Neural progenitor cell (in vitro differentiated cells): Measurements from ENCODE around the gene HLA-DMB. TPM values are rescaled to one million over a fixed set of nuclear protein-coding genes. Genes with fewer than 3 reads are reported as not detected.

Source experiments
- DNase-seq: peaks from one replicate; pipeline ENCODE4 v3.0.0-alpha.2; 2016; ENCODE audit warnings: low spot score
- H2AFZ ChIP-seq: fragments of 200-600 bp; sonication (generic); replicated peaks from 2 replicates; pipeline ENCODE4 v1.6.1; 2016; ENCODE audit warnings: antibody characterized with exemption
- H3F3A ChIP-seq: fragments of 200-600 bp; sonication (generic); 2 replicates; pipeline ENCODE4 v1.6.1; 2016; ENCODE audit warnings: antibody characterized with exemption, low read depth
- H3K27ac ChIP-seq: fragments of 200-600 bp; sonication (generic); 2 replicates; pipeline ENCODE4 v1.5.1; 2016; ENCODE audit warnings: mild to moderate bottlenecking
- H3K27me3 ChIP-seq: fragments of 200-600 bp; sonication (generic); 2 replicates; pipeline ENCODE4 v1.6.1; 2016; ENCODE audit warnings: mild to moderate bottlenecking, moderate library complexity
- H3K36me3 ChIP-seq: fragments of 200-600 bp; sonication (generic); 2 replicates; pipeline ENCODE4 v1.5.1; 2016
- H3K4me1 ChIP-seq: fragments of 200-600 bp; sonication (generic); 2 replicates; pipeline ENCODE4 v1.6.1; 2016; ENCODE audit warnings: mixed run types
- H3K4me2 ChIP-seq: fragments of 200-600 bp; sonication (generic); 2 replicates; pipeline ENCODE4 v1.6.1; 2016
- H3K4me3 ChIP-seq: fragments of 200-600 bp; sonication (generic); 2 replicates; pipeline ENCODE4 v1.5.1; 2016
- H3K79me2 ChIP-seq: fragments of 200-600 bp; sonication (generic); 2 replicates; pipeline ENCODE4 v1.6.1; 2016; ENCODE audit warnings: low read depth
- H3K9ac ChIP-seq: fragments of 200-600 bp; sonication (generic); 2 replicates; pipeline ENCODE4 v1.6.1; 2016
- H3K9me3 ChIP-seq: fragments of 200-600 bp; sonication (generic); 2 replicates; pipeline ENCODE4 v1.5.1; 2016; ENCODE audit warnings: low read depth
- H4K20me1 ChIP-seq: fragments of 200-600 bp; sonication (generic); 2 replicates; pipeline ENCODE4 v1.6.1; 2016; ENCODE audit warnings: low read depth
- H3K27ac Mint-ChIP-seq: 3 replicates; pipeline ENCODE4 v1.8.0; 2021; ENCODE audit warnings: mixed read lengths
- H3K27me3 Mint-ChIP-seq: 2 replicates; pipeline ENCODE4 v1.8.0; 2022; ENCODE audit warnings: low read depth, mild to moderate bottlenecking, inconsistent platforms, moderate library complexity, mixed read lengths; ENCODE audit not compliant: insufficient read depth
- H3K36me3 Mint-ChIP-seq: 3 replicates; pipeline ENCODE4 v1.8.0; 2021; ENCODE audit warnings: mixed read lengths
- H3K4me1 Mint-ChIP-seq: 3 replicates; pipeline ENCODE4 v1.8.0; 2021; ENCODE audit warnings: mixed read lengths
- H3K4me3 Mint-ChIP-seq: 3 replicates; pipeline ENCODE4 v1.8.0; 2021; ENCODE audit warnings: mild to moderate bottlenecking, moderate library complexity, mixed read lengths
- H3K9me3 Mint-ChIP-seq: 3 replicates; pipeline ENCODE4 v1.8.0; 2020; ENCODE audit warnings: mixed read lengths
- EZH2 ChIP-seq: fragments of 200-600 bp; sonication (generic); IDR thresholded peaks from 2 replicates; pipeline ENCODE4 v1.6.1; 2017; ENCODE audit warnings: antibody characterized with exemption, mild to moderate bottlenecking, moderate library complexity
- EZH2phosphoT487 ChIP-seq: fragments of 200-600 bp; sonication (generic); IDR thresholded peaks from 2 replicates; pipeline ENCODE4 v1.6.1; 2017; ENCODE audit warnings: antibody characterized with exemption
- total RNA-seq: library from RNA; depleted of rRNA; stranded (reverse); fragments of >200 nt; gene quantifications from 2 replicates; pipeline ENCODE4 v1.2.3, GENCODE V29; 2015; ENCODE audit warnings: low replicate concordance
- TF ChIP-seq, protein P1 (sequence below): fragments of 200-600 bp; sonication (generic); IDR thresholded peaks from 2 replicates; pipeline ENCODE4 v1.5.1; 2017; ENCODE audit warnings: antibody characterized with exemption, mild to moderate bottlenecking

Gene HLA-DMB
- total RNA-seq, 1 donor from 2014 or later = 4.5 TPM

DNA sequence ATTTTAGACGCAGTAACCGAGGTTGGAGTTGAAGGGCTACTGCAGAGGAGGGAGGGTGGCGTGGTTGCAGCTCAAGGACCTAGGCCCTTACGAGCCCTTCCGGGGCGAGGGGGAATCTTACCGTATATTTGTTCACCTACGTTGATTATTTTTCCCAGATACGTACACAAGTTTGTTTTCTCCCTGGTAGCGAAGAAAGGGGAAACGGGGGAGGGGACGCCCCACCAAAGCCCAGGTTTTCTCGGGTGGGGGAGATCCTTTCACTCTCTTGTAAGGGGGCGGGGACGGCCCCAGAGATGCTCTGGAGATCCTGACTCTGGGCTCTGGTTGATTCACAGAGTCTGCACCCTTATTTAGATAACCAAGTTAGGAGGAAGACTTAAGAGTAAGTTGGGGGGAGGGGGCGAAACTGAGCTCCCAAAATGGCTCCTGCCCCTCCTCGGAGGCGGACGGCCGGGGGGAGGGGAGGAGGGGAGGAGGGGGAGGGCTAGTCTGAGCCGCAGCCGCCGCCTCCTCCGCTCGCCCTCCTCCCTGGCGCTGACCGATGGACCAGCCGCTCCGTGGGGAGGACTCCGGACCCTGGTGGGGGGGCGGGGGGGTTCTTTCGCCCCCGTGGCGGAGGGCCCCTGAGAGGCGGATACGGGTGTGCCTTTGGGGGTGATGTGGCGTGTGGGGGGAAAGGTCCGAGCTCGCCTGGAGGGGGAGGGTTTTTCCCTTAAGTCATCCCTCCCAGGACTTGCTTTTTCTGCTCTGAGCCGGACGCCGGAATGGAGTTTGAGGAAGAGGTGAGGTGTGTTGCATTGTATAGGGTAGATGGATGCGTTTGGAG is 29.8 kb upstream of the HLA-DMB start:
- H3K4me3 Mint-ChIP-seq = peak overlapping the region; percentile 94
- Histone ChIP-seq H3K9me3 (no peaks in the 10 kb centered on the region), H3K9ac (peak overlapping the region; percentile 90), H3K79me2 (peaks cover 89% of the 10 kb centered on the region), H3F3A (peaks cover 73% of the 10 kb centered on the region), H3K4me1 (peaks cover 20% of the 10 kb centered on the region), H3K4me3 (peak overlapping the region; percentile 68), H4K20me1 (peaks cover 45% of the 10 kb centered on the region), H3K36me3 (peaks cover 12% of the 10 kb centered on the region), H3K4me2 (peak overlapping the region; percentile 82), H3K27me3 (no peaks in the 10 kb centered on the region), H3K27ac (peak overlapping the region; percentile 100), H2AFZ (no peak overlapping the region)
- H3K4me1 Mint-ChIP-seq = peaks cover 33% of the 10 kb centered on the region
- TF ChIP-seq EZH2phosphoT487 (no peak), EZH2 (no peak)
- TF ChIP-seq, protein P1, sequence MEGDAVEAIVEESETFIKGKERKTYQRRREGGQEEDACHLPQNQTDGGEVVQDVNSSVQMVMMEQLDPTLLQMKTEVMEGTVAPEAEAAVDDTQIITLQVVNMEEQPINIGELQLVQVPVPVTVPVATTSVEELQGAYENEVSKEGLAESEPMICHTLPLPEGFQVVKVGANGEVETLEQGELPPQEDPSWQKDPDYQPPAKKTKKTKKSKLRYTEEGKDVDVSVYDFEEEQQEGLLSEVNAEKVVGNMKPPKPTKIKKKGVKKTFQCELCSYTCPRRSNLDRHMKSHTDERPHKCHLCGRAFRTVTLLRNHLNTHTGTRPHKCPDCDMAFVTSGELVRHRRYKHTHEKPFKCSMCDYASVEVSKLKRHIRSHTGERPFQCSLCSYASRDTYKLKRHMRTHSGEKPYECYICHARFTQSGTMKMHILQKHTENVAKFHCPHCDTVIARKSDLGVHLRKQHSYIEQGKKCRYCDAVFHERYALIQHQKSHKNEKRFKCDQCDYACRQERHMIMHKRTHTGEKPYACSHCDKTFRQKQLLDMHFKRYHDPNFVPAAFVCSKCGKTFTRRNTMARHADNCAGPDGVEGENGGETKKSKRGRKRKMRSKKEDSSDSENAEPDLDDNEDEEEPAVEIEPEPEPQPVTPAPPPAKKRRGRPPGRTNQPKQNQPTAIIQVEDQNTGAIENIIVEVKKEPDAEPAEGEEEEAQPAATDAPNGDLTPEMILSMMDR = no peak
- DNase-seq = peak; percentile 90
- no peaks in the 10 kb centered on the region for H3K9me3 Mint-ChIP-seq
- peaks cover 11% of the 10 kb centered on the region for H3K27me3 Mint-ChIP-seq
- peak overlapping the region; percentile 100 for H3K27ac Mint-ChIP-seq
- peaks cover 27% of the 10 kb centered on the region for H3K36me3 Mint-ChIP-seq

DNA sequence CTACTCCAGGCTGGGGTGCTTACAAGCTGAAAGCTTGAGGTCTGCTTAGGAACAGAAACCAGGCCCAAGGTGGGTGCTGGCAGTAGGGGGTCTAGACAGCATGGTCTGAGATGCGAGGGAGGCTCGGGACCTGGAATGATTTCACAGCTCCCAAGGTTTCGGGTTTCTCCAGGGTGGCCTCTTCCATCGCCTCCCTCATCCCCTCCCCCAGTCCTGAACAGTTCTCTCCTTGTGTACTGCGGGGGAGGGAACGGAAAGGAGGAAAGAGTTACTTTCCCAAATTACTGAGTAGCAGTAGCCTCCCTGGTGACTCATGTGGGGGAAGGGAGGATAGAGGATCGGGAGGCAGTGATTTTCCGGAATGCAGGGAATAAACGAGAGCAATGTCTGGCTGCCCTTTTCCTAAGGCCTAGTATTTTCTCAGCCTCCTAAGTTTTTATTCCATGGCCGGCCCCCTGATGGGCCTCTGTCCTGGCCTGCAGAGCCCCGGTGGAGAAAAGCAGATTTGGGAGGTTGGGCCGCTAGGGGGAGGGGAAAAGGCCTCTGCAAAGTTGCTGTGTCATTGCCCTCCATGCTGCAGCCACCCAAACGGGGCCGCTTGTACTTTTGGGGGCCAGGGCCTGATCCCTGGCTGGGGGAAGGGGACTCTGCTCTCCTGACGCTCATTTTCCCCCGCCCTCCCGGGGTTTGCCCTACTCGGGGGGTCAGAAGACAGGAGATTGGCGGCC is 29.0 kb upstream of the HLA-DMB start:
- peaks cover 12% of the 10 kb centered on the region for H3K4me1 ChIP-seq
- peak; percentile 92 for DNase-seq
- H3K27me3 ChIP-seq = no peaks in the 10 kb centered on the region
- Mint-ChIP-seq H3K4me3 (peak overlapping the region; percentile 94), H3K36me3 (peaks cover 19% of the 10 kb centered on the region), H3K9me3 (no peaks in the 10 kb centered on the region), H3K4me1 (peaks cover 29% of the 10 kb centered on the region), H3K27me3 (peaks cover 11% of the 10 kb centered on the region), H3K27ac (peak overlapping the region; percentile 100)
- peaks cover 37% of the 10 kb centered on the region for H4K20me1 ChIP-seq
- peak overlapping the region; percentile 82 for H3K4me2 ChIP-seq
- TF ChIP-seq EZH2 (no peak), EZH2phosphoT487 (no peak)
- TF ChIP-seq, protein P1 = peak; percentile 60
- H2AFZ ChIP-seq = no peak overlapping the region
- H3K9me3 ChIP-seq = no peaks in the 10 kb centered on the region
- peak overlapping the region; percentile 68 for H3K4me3 ChIP-seq
- H3K79me2 ChIP-seq = peaks cover 82% of the 10 kb centered on the region
- peaks cover 66% of the 10 kb centered on the region for H3F3A ChIP-seq
- peaks cover 7% of the 10 kb centered on the region for H3K36me3 ChIP-seq
- H3K27ac ChIP-seq = peak overlapping the region; percentile 100
- peak overlapping the region; percentile 90 for H3K9ac ChIP-seq

DNA sequence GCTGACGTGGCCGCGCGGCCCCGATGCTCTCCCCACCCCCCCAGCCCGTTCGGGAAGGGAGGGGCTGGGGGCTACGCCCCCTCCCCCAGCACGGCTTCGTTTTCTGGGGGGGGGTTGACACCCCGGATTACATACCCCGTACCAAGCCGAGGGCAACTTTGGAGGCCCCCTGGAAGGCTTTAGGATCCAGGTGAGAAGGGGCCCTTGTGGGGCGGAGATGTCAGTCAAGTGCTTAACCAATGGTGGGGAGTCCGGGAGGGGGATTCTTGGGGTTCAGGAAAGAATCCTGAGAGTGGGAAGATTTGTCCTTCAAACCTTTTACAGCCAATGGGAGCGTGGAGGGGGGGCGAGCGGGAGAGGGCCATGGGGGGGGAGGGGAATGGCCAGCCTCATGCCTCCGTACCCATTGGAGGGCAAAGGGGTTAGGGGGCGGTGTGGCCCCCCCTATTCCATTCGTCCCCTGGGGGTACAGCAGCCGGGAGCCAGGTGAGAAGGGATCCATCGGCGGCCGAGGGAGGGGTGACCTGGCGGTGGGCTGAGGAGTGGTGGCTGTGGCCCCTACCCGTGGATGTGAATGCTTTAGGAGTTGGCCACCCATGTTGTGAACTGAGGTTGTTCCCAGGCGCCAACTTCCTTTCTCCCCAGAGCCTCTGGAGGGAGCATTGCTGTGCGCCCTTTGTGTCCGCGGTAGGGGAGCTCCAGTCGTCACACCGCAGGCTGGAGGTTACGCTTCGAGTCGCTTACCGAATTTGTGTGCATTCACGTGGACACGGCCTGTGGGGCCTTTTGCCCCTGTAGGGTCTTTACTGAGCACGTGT is 28.2 kb upstream of the HLA-DMB start:
- peak overlapping the region; percentile 68 for H3K4me3 ChIP-seq
- H3K27ac ChIP-seq = peak overlapping the region; percentile 100
- H3K4me1 Mint-ChIP-seq = peaks cover 23% of the 10 kb centered on the region
- peak overlapping the region; percentile 82 for H3K4me2 ChIP-seq
- no peak for TF ChIP-seq EZH2phosphoT487
- TF ChIP-seq, protein P1 = peak; percentile 25
- peak overlapping the region; percentile 94 for H3K4me3 Mint-ChIP-seq
- H3K9me3 ChIP-seq = no peaks in the 10 kb centered on the region
- peak overlapping the region; percentile 90 for H3K9ac ChIP-seq
- H3K27me3 ChIP-seq = no peaks in the 10 kb centered on the region
- H3K4me1 ChIP-seq = peaks cover 10% of the 10 kb centered on the region
- H2AFZ ChIP-seq = no peak overlapping the region
- peaks cover 11% of the 10 kb centered on the region for H3K27me3 Mint-ChIP-seq
- peaks cover 17% of the 10 kb centered on the region for H3K36me3 Mint-ChIP-seq
- DNase-seq = peak; percentile 93
- H3K9me3 Mint-ChIP-seq = no peaks in the 10 kb centered on the region
- no peaks in the 10 kb centered on the region for H3K36me3 ChIP-seq
- peaks cover 59% of the 10 kb centered on the region for H3F3A ChIP-seq
- H3K27ac Mint-ChIP-seq = peak overlapping the region; percentile 100
- H4K20me1 ChIP-seq = peaks cover 29% of the 10 kb centered on the region
- peaks cover 74% of the 10 kb centered on the region for H3K79me2 ChIP-seq
